GM18867 (cell line): ENCODE results near the gene MYO1C.
"Not testable (repeated sequence)": the region's sequence is repeated elsewhere in the genome, so short reads cannot be mapped to it uniquely, and the experiment has no call there.

ENCODE experiments used
- ATAC-seq: cut with Tn5 transposase; IDR thresholded peaks from one replicate; pipeline ENCODE4 v1.9.1; 2021; ENCODE audit warnings: mild to moderate bottlenecking, moderate library complexity; ENCODE audit not compliant: unreplicated experiment

The MYO1C gene

DNA sequence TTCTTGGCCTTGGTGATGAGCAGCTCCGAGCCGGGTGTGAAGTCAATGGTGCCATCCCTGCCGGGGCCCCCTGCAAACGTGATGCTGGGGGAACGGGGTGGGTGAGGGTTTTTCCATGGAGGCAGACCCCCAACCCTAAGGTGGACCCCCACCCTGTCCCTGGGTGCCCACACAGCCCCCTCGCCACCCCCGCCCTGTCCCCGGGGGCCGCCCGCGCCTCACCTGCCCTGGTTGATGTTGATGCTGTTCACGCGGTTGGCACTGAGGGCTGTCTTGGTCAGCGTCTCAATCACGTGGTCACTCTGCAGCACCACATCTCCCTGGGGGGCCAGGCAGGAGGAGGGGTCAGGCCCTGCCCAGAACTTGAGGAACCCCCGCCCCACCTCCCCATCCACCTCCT, 25.2 kb downstream of the MYO1C start:
- ATAC-seq = no peak

DNA sequence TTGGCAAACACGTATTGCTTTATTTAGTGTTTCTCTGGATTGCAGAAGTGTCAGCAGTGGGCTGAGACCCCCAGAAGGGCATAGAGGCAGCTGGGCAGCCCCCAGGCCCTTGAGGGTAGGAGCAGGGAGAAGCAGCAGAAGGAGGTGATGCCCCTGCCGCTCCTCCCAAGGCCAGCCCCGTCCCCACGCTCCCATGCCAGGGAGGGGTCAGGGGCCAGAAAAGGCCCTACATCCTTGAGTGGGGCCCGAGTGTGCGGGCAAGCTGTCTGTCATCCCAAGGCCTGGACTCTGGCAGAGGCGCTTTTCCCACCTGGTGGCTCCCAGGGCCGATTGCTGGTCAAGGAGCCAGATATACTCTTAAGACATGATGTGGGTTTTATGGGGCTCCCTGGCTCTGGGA, 28.3 kb downstream of the MYO1C start:
- no peak for ATAC-seq

DNA sequence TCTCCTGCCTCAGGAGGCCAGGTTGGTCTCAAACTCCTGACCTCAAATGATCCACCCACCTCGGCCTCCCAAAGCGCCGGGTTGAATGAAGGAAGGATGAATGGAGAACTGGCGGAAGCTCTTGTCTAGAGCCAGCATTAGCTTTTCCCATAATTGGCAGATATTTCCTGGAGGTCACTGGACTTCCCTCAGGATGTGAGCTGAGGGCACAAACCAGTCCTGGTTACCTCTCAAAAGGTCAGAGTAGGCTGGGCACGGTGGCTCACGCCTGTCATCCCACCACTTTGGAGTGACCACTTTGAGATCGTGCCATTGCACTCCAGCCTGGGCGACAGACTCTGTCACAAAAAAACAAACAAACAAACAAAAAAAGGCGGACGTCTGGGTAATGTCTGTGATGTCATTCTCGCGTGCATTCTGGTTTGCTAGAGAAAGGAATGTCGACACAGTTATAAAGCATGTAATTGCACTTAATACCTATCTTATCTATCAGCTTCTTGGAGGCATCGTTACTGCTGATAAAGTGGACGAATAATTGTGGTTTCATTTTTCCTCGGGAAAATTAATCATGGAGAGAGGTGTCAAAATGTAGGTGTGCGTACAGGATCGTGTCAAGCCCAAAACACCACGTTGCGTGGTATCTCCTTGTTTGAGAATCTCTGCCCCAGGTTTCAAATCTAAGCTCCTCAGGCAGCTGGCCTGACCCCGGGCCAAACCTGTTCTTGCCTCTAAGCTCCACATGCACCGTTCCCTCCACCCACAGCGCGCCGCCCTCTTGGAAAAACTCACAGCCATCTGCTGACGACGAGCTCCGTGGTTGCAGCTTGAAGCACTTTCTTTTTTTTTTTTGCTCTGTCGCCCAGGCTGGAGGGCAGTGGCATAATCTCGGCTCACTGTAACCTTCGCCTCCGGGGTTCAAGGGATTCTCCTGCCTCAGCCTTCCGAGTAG, 30.0 kb downstream of the MYO1C start:
- no peak for ATAC-seq

GRCh38 chr17:1461198-1461944, 31.1 kb downstream of the MYO1C start:
- ATAC-seq = no peak

DNA sequence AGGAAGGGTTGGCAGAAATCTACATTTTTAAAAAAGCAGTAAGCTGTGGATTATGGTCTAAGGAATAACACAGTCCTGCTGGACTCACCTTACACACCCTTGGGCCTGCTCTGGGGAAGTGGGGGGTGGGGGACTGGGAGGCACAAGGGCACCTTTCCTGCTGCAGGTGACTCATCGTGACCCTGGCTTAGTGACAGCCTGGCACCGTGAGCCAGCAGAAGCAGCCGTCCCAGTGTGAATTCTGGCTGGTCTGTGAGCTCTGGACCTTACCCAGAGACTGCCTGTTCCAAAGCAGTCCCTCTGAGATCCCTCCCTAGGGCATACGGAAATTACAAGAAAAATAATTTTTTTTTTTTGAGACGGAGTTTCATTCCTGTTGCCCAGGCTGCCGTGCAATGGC, 32.3 kb downstream of the MYO1C start:
- no peak for ATAC-seq

DNA sequence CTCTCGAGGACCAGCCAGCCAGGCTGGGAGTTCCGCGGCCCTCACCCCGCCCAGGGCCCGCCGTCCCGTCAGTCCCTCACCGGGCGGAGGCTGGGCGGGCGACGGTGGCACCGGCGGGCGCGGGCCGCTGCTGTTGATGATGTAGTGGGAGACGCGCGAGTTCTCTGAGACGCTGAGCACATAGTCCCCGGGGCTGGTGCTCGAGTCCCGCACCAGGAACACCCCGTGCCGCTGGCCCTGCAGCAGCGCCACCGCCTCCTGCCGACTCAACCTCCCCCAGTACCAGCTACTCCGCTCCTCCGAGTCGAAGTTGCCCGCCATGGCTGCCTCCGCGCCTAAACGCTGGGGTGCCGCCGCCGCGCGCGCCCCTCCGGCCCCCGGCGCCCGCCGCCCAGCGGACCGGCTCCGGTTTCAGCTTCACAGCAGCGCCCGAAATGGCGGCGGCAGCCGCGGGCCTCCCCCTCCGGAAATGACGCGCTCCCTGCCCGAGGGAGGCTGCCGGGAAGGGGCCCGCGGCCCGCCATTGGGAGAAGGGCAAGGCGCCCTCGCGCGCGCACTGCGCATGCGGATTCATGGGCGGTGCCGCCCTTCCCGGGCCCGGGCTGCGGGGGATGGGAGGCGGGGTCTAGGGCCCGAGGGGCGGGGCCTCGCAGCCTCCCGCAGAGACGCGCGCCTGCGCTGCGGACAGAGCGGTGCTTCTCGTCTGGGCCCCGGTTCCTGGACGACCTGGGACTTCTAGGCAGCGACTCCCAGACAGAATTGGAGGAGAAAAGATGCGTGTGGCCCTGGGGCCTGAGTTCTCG, 36.5 kb downstream of the MYO1C start, which contains the start of gene CRK:
TSS of gene CRK (minus strand) at position 436 of the 803 bp plus-strand sequence. CDS start at position 321, 115 bp downstream.
- peak; percentile 83 for ATAC-seq

DNA sequence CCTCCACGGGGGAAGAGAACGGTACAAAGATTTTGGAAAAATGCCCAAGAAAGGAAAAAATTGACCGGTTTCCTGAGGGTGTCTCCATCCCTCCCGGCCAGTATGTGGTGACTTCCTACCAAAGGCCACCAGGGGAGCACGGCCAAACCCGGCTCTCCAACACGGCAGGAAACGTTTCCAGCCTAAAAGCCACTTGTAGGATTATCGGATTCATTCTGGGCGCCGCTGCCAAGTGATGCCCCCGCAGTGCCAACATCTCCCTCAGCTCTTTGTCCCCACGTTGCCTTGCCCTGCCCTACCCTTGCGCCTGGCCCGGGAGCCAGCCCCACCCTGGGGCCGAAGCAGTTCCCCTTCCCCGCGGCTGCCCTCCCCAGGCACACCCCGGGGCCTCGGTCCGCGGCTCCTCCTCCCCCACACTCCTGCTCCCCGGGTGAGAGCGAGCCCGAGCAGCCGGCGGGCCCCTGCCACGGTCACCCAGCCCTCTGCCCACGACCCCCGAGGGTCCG, 37.1 kb downstream of the MYO1C start:
- peak; percentile 30 for ATAC-seq

DNA sequence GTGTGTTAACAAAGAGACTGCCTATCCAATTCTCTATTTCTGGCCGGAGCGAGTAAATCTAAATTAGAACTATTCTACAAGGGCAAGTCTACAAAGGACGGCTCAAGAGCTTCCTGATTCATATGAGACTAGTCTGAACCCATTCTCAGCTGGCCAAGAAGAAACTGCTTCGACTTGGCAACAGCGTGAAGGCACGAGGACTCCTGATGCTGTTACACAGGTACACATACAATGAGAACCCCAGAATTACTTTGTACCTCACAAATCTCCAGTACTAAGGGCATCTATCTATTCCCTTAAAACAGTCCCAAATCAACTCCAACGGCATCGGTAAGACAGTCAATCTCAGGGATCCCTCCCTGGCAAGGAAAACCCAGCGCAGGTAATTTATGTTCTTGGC, 37.9 kb downstream of the MYO1C start:
- ATAC-seq = no peak

GRCh38 chr17:1453694-1454093, 38.8 kb downstream of the MYO1C start:
- not testable (repeated sequence) for ATAC-seq

DNA sequence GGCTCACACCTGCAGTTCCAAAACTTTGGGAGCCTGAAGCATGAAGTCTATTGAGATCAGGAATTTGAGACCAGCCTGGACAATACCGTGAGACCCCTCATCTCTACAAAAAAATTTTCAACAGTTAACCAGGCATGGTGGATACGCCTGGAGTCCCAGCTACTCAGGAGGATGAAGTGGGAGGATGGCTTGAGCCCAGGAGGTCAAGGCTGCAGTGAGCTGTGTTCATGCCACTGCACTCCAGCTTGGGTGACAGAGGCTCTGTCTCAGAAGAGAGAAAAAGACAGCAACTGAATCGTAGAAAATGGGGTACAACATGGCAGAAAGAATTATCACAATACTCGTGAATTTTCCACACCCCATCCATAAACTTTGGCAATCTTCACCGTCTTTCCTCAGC, 39.6 kb downstream of the MYO1C start:
- no peak for ATAC-seq

GRCh38 chr17:1450261-1450660, 42.2 kb downstream of the MYO1C start:
- ATAC-seq = not testable (repeated sequence)

DNA sequence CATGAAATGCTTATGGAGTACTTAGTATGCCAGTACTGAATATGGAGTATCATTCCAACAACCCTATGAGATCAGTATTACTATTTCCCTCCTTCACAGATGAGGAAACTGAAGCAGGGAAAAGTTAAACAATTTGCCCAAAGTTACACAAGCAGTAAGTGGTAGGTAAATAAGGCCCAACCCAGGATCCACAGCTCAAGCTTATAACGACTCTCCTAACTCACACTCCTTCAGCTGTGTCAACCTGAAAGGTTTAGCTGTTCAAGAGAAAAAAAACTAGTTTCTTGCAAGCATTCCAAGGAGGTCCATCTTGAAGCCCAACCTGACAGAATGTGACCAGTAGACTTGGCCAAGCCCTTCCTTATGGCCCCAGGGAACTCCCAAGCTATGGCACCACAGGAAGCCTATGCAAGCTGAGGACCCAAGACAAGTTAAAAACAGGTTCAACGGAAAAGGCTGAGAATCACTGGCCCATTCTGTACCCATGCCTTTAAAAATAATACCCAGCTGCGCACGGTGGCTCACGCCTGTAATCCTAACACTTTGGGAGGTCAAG, 43.0 kb downstream of the MYO1C start:
- no peak for ATAC-seq

GRCh38 chr17:1447052-1447451, 45.4 kb downstream of the MYO1C start:
- no peak for ATAC-seq

- ATAC-seq = no peak
Measured at GRCh38 chr17:1446201-1446600, 46.3 kb downstream of the MYO1C start.

DNA sequence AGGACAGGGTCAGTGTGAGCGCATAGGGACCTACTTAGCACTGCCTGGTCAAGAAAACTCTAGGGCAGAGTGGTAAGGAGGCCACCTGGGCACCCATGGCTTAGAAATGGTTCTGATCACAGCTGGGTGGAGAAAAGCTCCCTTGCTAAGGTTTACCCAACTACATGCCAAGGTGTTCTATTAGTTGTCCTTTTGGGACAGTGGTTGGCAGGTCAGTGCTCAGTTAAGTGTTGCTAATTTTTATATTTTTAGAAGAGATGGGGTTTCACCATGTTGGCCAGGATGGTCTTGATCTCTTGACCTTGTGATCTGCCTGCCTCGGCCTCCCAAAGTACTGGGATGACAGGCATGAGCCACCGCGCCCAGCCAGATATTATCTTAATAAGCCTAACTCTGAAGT, 46.8 kb downstream of the MYO1C start:
- not testable (repeated sequence) for ATAC-seq

- not testable (repeated sequence) for ATAC-seq
Measured at GRCh38 chr17:1442721-1443120, 49.8 kb downstream of the MYO1C start.

- ATAC-seq = no peak
Measured at GRCh38 chr17:1442187-1442586, 50.3 kb downstream of the MYO1C start.

DNA sequence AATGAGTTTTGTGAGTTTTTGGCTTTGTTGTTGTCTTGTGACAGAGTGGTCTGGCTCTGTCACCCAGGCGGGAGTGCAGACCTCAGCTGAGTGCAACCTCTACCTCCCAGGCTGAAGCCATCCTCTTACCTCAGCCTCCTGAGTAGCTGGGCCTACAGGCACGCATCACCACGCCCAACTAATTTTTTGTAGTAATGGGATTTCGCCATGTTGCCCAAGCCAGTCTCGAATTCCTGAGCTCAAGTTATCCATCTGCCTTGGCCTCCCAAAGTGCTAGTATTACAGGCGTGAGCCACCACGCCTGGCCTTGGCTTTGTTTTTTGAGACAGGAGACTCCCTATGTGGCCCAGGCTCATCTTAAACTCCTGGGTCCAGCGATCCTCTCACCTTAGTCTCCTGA, 51.6 kb downstream of the MYO1C start:
- no peak for ATAC-seq

- ATAC-seq = no peak
Measured at GRCh38 chr17:1438593-1439083, 53.8 kb downstream of the MYO1C start.

DNA sequence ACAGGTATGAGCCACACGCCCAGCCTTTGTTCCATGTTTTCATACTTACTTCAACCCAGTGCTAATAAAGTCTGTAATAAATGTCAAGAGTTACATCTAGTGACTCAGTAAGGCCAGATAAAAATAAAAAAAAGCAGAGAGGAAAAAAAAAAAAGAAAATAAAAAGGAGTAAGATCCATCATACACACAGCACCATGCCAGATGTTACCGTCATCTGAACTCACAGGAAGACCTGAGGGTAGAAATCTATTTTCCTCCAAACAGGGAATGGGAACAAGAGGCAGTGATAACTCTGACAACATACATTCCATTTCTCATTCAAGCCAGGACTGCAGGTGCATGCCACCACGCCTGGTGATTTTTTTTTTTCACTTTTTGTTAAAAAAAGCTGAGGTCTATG, 57.2 kb downstream of the MYO1C start:
- ATAC-seq = no peak
